WTC11 (cell line): ENCODE results near the gene ELOVL6. TPM values are rescaled to one million over a fixed set of nuclear protein-coding genes. Genes with fewer than 3 reads are reported as not detected.

Source experiments
- ATAC-seq: fragments of 200-7000 bp; cut with Tn5 transposase; 2 replicates; pipeline ENCODE4 v1.10.0; 2021; ENCODE audit warnings: mild to moderate bottlenecking, moderate library complexity
- CTCF ChIA-PET: fragments of 300-600 bp; sonication (Branson Sonifier 250); formaldehyde crosslinking; loops from one replicate; lab custom pipeline; 2021; ENCODE audit warnings: antibody characterized with exemption; lab: Charles Lee
- POLR2A ChIA-PET: fragments of 350-600 bp; sonication (Branson Sonifier 250); formaldehyde crosslinking; loops from one replicate; lab custom pipeline; 2021; ENCODE audit warnings: antibody characterized with exemption; lab: Charles Lee
- DNase-seq: peaks from one replicate; pipeline ENCODE4 v3.0.0; 2021; ENCODE audit warnings: low spot score
- H3K27ac Mint-ChIP-seq: 2 replicates; pipeline ENCODE4 v1.8.0; 2021; ENCODE audit warnings: mixed read lengths
- H3K27me3 Mint-ChIP-seq: 2 replicates; pipeline ENCODE4 v1.8.0; 2021; ENCODE audit warnings: low read depth, mild to moderate bottlenecking, moderate library complexity, mixed read lengths
- H3K36me3 Mint-ChIP-seq: 2 replicates; pipeline ENCODE4 v1.8.0; 2021; ENCODE audit warnings: mixed read lengths
- H3K4me1 Mint-ChIP-seq: 2 replicates; pipeline ENCODE4 v1.8.0; 2022; ENCODE audit warnings: mixed read lengths
- H3K4me3 Mint-ChIP-seq: 2 replicates; pipeline ENCODE4 v1.8.0; 2021; ENCODE audit warnings: mild to moderate bottlenecking, moderate library complexity, mixed read lengths
- H3K9me3 Mint-ChIP-seq: 2 replicates; pipeline ENCODE4 v1.8.0; 2021; ENCODE audit warnings: mixed read lengths
- ATF1 ChIP-seq: sonication (generic); formaldehyde crosslinking; IDR thresholded peaks from 2 replicates; pipeline ENCODE4 v1.8.1; 2023; ENCODE audit warnings: mild to moderate bottlenecking, moderate library complexity, missing genetic modification reagents
- CREB1 ChIP-seq: sonication (generic); formaldehyde crosslinking; IDR thresholded peaks from 2 replicates; pipeline ENCODE4 v1.8.0; 2023; ENCODE audit warnings: mild to moderate bottlenecking, missing genetic modification reagents
- ETV6 ChIP-seq: sonication (generic); formaldehyde crosslinking; IDR thresholded peaks from 2 replicates; pipeline ENCODE4 v1.8.1; 2022; ENCODE audit warnings: mild to moderate bottlenecking, missing genetic modification reagents
- FOXK1 ChIP-seq: sonication (generic); formaldehyde crosslinking; IDR thresholded peaks from 2 replicates; pipeline ENCODE4 v1.8.0; 2022; ENCODE audit warnings: mild to moderate bottlenecking, moderate library complexity, missing genetic modification reagents
- FOXP1 ChIP-seq: sonication (generic); formaldehyde crosslinking; IDR thresholded peaks from 2 replicates; pipeline ENCODE4 v1.8.0; 2022; ENCODE audit warnings: missing genetic modification reagents, mild to moderate bottlenecking, moderate library complexity, borderline replicate concordance
- GTF2I ChIP-seq: fragments of 250-450 bp; sonication (Bioruptor Pico); conservative IDR thresholded peaks from 2 replicates; pipeline ENCODE4 v1.4.0; 2021; ENCODE audit warnings: mild to moderate bottlenecking
- HMGA2 ChIP-seq: fragments of 250-450 bp; sonication (Bioruptor Pico); IDR thresholded peaks from 2 replicates; pipeline ENCODE4 v1.4.0; 2021; ENCODE audit warnings: mild to moderate bottlenecking, moderate library complexity
- JUN ChIP-seq: sonication (generic); formaldehyde crosslinking; IDR thresholded peaks from 2 replicates; pipeline ENCODE4 v1.8.0; 2023; ENCODE audit warnings: mild to moderate bottlenecking, missing genetic modification reagents
- OVOL2 ChIP-seq: fragments of 250-450 bp; sonication (Bioruptor Pico); IDR thresholded peaks from 2 replicates; pipeline ENCODE4 v1.9.0; 2021; ENCODE audit warnings: mild to moderate bottlenecking, borderline replicate concordance
- SMAD4 ChIP-seq: sonication (generic); formaldehyde crosslinking; IDR thresholded peaks from 2 replicates; pipeline ENCODE4 v1.8.0; 2022; ENCODE audit warnings: mild to moderate bottlenecking, missing genetic modification reagents
- SP1 ChIP-seq: sonication (generic); formaldehyde crosslinking; conservative IDR thresholded peaks from 2 replicates; pipeline ENCODE4 v1.8.1; 2022; ENCODE audit warnings: missing genetic modification reagents
- TEAD4 ChIP-seq: sonication (generic); formaldehyde crosslinking; IDR thresholded peaks from 2 replicates; pipeline ENCODE4 v1.8.0; 2022; ENCODE audit warnings: mild to moderate bottlenecking, missing genetic modification reagents
- ZNF138 ChIP-seq: sonication (generic); formaldehyde crosslinking; conservative IDR thresholded peaks from 2 replicates; pipeline ENCODE4 v1.8.1; 2022; ENCODE audit warnings: mild to moderate bottlenecking, moderate library complexity, missing genetic modification reagents
- ZNF219 ChIP-seq: sonication (generic); formaldehyde crosslinking; IDR thresholded peaks from 2 replicates; pipeline ENCODE4 v1.8.0; 2023; ENCODE audit warnings: missing genetic modification reagents, mild to moderate bottlenecking, borderline replicate concordance
- ZNF232 ChIP-seq: sonication (generic); formaldehyde crosslinking; IDR thresholded peaks from 2 replicates; pipeline ENCODE4 v1.8.0; 2022; ENCODE audit warnings: mild to moderate bottlenecking, missing genetic modification reagents
- ZNF671 ChIP-seq: fragments of 250-450 bp; sonication (Bioruptor Pico); IDR thresholded peaks from 2 replicates; pipeline ENCODE4 v1.8.0; 2021; ENCODE audit warnings: mild to moderate bottlenecking
- total RNA-seq: library from RNA; stranded (reverse); gene quantifications from 3 replicates; pipeline ENCODE4 v1.2.3, GENCODE V29; 2021
- TF ChIP-seq, protein P1 (sequence below): fragments of 250-450 bp; sonication (Bioruptor Pico); IDR thresholded peaks from 2 replicates; pipeline ENCODE4 v1.9.0; 2021; ENCODE audit warnings: moderate library complexity, mild to moderate bottlenecking, inconsistent platforms, borderline replicate concordance
- TF ChIP-seq, protein P2 (sequence below): sonication (generic); formaldehyde crosslinking; IDR thresholded peaks from 2 replicates; pipeline ENCODE4 v1.8.0; 2023; ENCODE audit warnings: mild to moderate bottlenecking, missing genetic modification reagents
- TF ChIP-seq, protein P3 (sequence below): sonication (generic); formaldehyde crosslinking; IDR thresholded peaks from 2 replicates; pipeline ENCODE4 v1.8.0; 2023; ENCODE audit warnings: missing genetic modification reagents
- TF ChIP-seq, protein P4 (sequence below): sonication (generic); formaldehyde crosslinking; IDR thresholded peaks from 2 replicates; pipeline ENCODE4 v1.8.1; 2022; ENCODE audit warnings: low read depth, mild to moderate bottlenecking, moderate library complexity, missing genetic modification reagents, borderline replicate concordance
- TF ChIP-seq, protein P5 (sequence below): sonication (generic); formaldehyde crosslinking; IDR thresholded peaks from 2 replicates; pipeline ENCODE4 v1.8.1; 2023; ENCODE audit warnings: mild to moderate bottlenecking, moderate library complexity, missing genetic modification reagents
- TF ChIP-seq, protein P6 (sequence below): sonication (generic); formaldehyde crosslinking; IDR thresholded peaks from 2 replicates; pipeline ENCODE4 v1.8.0; 2022; ENCODE audit warnings: mild to moderate bottlenecking, missing genetic modification reagents
- TF ChIP-seq, protein P7 (sequence below): fragments of 200-600 bp; IDR thresholded peaks from 2 replicates; pipeline ENCODE4 v1.8.0; 2022; ENCODE audit warnings: antibody characterized with exemption
- TF ChIP-seq, protein P8 (sequence below): fragments of 250-450 bp; sonication (Bioruptor Pico); IDR thresholded peaks from 2 replicates; pipeline ENCODE4 v1.8.0; 2021; ENCODE audit warnings: mild to moderate bottlenecking

Gene ELOVL6
- total RNA-seq, 1 experiment from 2014 or later: 87.4 TPM

DNA sequence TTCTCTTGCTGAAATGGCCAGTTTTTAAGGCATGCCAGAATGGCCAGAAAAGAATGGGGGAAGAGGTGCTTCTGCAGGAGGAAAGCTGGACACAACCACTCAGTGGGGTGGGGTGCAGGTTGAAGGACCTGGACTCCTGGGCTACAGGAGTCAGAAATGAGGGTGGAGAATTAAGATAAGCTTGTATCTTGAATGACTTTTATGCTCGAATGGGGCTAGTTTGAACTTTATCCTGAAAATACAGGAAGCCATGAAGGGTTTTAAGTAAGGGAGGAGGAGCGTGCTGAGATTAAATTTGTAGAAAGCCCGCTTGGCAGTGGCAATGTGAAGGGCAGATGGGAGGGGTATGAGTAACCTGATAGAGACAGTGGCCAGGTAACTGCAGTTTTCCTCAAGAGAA, 66.5 kb downstream of the ELOVL6 start:
- POLR2A ChIA-PET: no interaction called here
- Mint-ChIP-seq H3K9me3 (no peaks in the 10 kb centered on the region), H3K4me1 (peaks cover 30% of the 10 kb centered on the region), H3K27ac (peak overlapping the region; percentile 58; the same call in 1 of the 2 replicates), H3K4me3 (no peak overlapping the region), H3K27me3 (no peaks in the 10 kb centered on the region), H3K36me3 (no peaks in the 10 kb centered on the region)
- CTCF ChIA-PET: no interaction called here
- ATAC-seq: no peak
- TF ChIP-seq SP1 (CRISPR knock-in tag): no peak
- TF ChIP-seq, protein P1, sequence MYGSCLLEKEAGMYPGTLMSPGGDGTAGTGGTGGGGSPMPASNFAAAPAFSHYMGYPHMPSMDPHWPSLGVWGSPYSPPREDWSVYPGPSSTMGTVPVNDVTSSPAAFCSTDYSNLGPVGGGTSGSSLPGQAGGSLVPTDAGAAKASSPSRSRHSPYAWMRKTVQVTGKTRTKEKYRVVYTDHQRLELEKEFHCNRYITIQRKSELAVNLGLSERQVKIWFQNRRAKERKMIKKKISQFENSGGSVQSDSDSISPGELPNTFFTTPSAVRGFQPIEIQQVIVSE (CRISPR knock-in tag): no peak
- no peak for TF ChIP-seq ETV6 (CRISPR knock-in tag)
- no peak for TF ChIP-seq SMAD4 (CRISPR knock-in tag)
- TF ChIP-seq, protein P2, sequence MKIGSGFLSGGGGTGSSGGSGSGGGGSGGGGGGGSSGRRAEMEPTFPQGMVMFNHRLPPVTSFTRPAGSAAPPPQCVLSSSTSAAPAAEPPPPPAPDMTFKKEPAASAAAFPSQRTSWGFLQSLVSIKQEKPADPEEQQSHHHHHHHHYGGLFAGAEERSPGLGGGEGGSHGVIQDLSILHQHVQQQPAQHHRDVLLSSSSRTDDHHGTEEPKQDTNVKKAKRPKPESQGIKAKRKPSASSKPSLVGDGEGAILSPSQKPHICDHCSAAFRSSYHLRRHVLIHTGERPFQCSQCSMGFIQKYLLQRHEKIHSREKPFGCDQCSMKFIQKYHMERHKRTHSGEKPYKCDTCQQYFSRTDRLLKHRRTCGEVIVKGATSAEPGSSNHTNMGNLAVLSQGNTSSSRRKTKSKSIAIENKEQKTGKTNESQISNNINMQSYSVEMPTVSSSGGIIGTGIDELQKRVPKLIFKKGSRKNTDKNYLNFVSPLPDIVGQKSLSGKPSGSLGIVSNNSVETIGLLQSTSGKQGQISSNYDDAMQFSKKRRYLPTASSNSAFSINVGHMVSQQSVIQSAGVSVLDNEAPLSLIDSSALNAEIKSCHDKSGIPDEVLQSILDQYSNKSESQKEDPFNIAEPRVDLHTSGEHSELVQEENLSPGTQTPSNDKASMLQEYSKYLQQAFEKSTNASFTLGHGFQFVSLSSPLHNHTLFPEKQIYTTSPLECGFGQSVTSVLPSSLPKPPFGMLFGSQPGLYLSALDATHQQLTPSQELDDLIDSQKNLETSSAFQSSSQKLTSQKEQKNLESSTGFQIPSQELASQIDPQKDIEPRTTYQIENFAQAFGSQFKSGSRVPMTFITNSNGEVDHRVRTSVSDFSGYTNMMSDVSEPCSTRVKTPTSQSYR (CRISPR knock-in tag): no peak
- no peak for TF ChIP-seq ATF1 (CRISPR knock-in tag)
- TF ChIP-seq ZNF671 (CRISPR knock-in tag): no peak
- TF ChIP-seq ZNF232 (CRISPR knock-in tag): no peak
- no peak for TF ChIP-seq GTF2I (CRISPR knock-in tag)
- TF ChIP-seq FOXP1 (CRISPR knock-in tag): no peak
- no peak for TF ChIP-seq ZNF219
- TF ChIP-seq, protein P3, sequence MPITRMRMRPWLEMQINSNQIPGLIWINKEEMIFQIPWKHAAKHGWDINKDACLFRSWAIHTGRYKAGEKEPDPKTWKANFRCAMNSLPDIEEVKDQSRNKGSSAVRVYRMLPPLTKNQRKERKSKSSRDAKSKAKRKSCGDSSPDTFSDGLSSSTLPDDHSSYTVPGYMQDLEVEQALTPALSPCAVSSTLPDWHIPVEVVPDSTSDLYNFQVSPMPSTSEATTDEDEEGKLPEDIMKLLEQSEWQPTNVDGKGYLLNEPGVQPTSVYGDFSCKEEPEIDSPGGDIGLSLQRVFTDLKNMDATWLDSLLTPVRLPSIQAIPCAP (CRISPR knock-in tag): no peak
- TF ChIP-seq TEAD4 (CRISPR knock-in tag): no peak
- no peak for TF ChIP-seq HMGA2
- DNase-seq: no peak

DNA sequence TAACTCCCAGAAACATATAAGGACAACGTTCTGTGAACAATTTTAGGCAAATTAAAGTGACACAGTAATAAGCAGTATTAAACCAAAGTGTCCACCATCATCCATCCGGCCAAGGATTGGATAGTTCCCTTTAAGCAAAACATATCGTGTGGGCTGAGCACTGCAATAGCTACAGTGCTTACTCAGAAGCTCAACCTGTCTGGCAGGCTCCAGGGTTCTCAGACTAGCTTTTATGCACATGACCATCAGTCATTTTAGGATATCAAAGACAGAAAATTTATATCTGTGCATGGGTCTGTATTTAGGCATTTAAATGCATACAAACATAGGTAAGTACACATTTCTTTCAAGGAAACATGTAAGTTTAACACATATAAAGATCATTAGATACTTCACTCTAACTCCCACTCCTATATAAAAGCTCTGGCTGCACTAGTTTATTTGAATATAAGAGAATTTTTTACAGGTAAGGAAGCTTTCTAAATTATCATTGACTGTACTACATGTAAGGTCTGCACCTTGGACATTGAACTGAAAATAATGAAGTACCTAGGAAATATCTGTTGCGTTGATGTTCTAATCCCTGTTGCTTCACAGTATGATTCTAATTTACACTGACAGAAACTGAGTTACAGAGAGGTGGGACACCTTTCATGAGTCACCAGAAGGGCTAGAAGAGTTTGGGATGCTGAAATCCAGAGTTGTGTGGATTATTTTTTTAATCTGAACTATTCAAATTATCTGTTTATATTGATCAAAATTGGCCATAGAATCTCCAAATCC, 67.6 kb downstream of the ELOVL6 start:
- CTCF ChIA-PET: no interaction called here
- peaks cover 23% of the 10 kb centered on the region for H3K4me1 Mint-ChIP-seq
- TF ChIP-seq, protein P4, sequence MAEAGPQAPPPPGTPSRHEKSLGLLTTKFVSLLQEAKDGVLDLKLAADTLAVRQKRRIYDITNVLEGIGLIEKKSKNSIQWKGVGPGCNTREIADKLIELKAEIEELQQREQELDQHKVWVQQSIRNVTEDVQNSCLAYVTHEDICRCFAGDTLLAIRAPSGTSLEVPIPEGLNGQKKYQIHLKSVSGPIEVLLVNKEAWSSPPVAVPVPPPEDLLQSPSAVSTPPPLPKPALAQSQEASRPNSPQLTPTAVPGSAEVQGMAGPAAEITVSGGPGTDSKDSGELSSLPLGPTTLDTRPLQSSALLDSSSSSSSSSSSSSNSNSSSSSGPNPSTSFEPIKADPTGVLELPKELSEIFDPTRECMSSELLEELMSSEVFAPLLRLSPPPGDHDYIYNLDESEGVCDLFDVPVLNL: no peak
- TF ChIP-seq CREB1 (CRISPR knock-in tag) (no peak), FOXK1 (CRISPR knock-in tag) (no peak), OVOL2 (CRISPR knock-in tag) (no peak), HMGA2 (no peak), JUN (CRISPR knock-in tag) (no peak), ZNF138 (CRISPR knock-in tag) (no peak)
- TF ChIP-seq, protein P5, sequence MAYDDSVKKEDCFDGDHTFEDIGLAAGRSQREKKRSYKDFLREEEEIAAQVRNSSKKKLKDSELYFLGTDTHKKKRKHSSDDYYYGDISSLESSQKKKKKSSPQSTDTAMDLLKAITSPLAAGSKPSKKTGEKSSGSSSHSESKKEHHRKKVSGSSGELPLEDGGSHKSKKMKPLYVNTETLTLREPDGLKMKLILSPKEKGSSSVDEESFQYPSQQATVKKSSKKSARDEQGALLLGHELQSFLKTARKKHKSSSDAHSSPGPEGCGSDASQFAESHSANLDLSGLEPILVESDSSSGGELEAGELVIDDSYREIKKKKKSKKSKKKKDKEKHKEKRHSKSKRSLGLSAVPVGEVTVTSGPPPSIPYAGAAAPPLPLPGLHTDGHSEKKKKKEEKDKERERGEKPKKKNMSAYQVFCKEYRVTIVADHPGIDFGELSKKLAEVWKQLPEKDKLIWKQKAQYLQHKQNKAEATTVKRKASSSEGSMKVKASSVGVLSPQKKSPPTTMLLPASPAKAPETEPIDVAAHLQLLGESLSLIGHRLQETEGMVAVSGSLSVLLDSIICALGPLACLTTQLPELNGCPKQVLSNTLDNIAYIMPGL (CRISPR knock-in tag): no peak
- TF ChIP-seq, protein P6, sequence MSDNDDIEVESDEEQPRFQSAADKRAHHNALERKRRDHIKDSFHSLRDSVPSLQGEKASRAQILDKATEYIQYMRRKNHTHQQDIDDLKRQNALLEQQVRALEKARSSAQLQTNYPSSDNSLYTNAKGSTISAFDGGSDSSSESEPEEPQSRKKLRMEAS: no peak
- TF ChIP-seq, protein P7, sequence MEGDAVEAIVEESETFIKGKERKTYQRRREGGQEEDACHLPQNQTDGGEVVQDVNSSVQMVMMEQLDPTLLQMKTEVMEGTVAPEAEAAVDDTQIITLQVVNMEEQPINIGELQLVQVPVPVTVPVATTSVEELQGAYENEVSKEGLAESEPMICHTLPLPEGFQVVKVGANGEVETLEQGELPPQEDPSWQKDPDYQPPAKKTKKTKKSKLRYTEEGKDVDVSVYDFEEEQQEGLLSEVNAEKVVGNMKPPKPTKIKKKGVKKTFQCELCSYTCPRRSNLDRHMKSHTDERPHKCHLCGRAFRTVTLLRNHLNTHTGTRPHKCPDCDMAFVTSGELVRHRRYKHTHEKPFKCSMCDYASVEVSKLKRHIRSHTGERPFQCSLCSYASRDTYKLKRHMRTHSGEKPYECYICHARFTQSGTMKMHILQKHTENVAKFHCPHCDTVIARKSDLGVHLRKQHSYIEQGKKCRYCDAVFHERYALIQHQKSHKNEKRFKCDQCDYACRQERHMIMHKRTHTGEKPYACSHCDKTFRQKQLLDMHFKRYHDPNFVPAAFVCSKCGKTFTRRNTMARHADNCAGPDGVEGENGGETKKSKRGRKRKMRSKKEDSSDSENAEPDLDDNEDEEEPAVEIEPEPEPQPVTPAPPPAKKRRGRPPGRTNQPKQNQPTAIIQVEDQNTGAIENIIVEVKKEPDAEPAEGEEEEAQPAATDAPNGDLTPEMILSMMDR: no peak
- TF ChIP-seq, protein P8, sequence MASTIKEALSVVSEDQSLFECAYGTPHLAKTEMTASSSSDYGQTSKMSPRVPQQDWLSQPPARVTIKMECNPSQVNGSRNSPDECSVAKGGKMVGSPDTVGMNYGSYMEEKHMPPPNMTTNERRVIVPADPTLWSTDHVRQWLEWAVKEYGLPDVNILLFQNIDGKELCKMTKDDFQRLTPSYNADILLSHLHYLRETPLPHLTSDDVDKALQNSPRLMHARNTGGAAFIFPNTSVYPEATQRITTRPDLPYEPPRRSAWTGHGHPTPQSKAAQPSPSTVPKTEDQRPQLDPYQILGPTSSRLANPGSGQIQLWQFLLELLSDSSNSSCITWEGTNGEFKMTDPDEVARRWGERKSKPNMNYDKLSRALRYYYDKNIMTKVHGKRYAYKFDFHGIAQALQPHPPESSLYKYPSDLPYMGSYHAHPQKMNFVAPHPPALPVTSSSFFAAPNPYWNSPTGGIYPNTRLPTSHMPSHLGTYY (CRISPR knock-in tag): no peak

More for the DNA sequence above, 67.6 kb downstream of the ELOVL6 start:
- ATAC-seq: no peak
- H3K36me3 Mint-ChIP-seq: peaks cover 5% of the 10 kb centered on the region; the same call in 1 of the 2 replicates
- H3K9me3 Mint-ChIP-seq: no peaks in the 10 kb centered on the region
- no peak for DNase-seq
- H3K27ac Mint-ChIP-seq: 0 out of 2 replicates have a peak overlapping the region, but pooled peaks have one; percentile 29
- no peak overlapping the region for H3K4me3 Mint-ChIP-seq
- no peaks in the 10 kb centered on the region for H3K27me3 Mint-ChIP-seq
- POLR2A ChIA-PET: no interaction called here
